H9 (cell line): Measurements from ENCODE around the gene OR2AG1. TPM values are rescaled to one million over a fixed set of nuclear protein-coding genes. Genes with fewer than 3 reads are reported as not detected.

Experiments used
- DNase-seq: peaks from one replicate; pipeline ENCODE4 v3.0.0-alpha.2; 2017
- H2AFZ ChIP-seq: one replicate; pipeline ENCODE4 v1.6.1; 2013; ENCODE audit warnings: mild to moderate bottlenecking, low read length, control low read depth, moderate library complexity
- H2AK5ac ChIP-seq: 2 replicates; pipeline ENCODE4 v1.6.1; 2013; ENCODE audit warnings: low read length, control low read depth, mixed read lengths; ENCODE audit not compliant: insufficient read length
- H2BK120ac ChIP-seq: one replicate; pipeline ENCODE4 v1.6.1; 2013; ENCODE audit warnings: low read depth, mild to moderate bottlenecking, low read length, control low read depth, inconsistent platforms; ENCODE audit not compliant: poor library complexity, severe bottlenecking
- H2BK12ac ChIP-seq: 2 replicates; pipeline ENCODE4 v1.6.1; 2013; ENCODE audit warnings: low read length, control low read depth, mixed read lengths, low read depth; ENCODE audit not compliant: insufficient read length
- H2BK15ac ChIP-seq: 2 replicates; pipeline ENCODE4 v1.6.1; 2013; ENCODE audit warnings: low read depth, low read length, control low read depth
- H2BK20ac ChIP-seq: one replicate; pipeline ENCODE4 v1.6.1; 2013; ENCODE audit warnings: low read depth, mild to moderate bottlenecking, low read length, control low read depth, inconsistent platforms; ENCODE audit not compliant: poor library complexity, severe bottlenecking
- H2BK5ac ChIP-seq: 2 replicates; pipeline ENCODE4 v1.6.1; 2013; ENCODE audit warnings: low read length, control low read depth, mixed read lengths; ENCODE audit not compliant: insufficient read length
- H3K14ac ChIP-seq: 2 replicates; pipeline ENCODE4 v1.6.1; 2013; ENCODE audit warnings: low read length, control low read depth; ENCODE audit not compliant: insufficient read depth
- H3K18ac ChIP-seq: 2 replicates; pipeline ENCODE4 v1.6.1; 2013; ENCODE audit warnings: low read depth, mild to moderate bottlenecking, mixed read lengths, low read length, control low read depth; ENCODE audit not compliant: insufficient read length
- H3K23ac ChIP-seq: 2 replicates; pipeline ENCODE4 v1.6.1; 2013; ENCODE audit warnings: low read length, control low read depth, mixed read lengths, low read depth; ENCODE audit not compliant: insufficient read length
- H3K23me2 ChIP-seq: 2 replicates; pipeline ENCODE4 v1.6.1; 2013; ENCODE audit warnings: low read depth, mild to moderate bottlenecking, mixed read lengths, low read length, control low read depth; ENCODE audit not compliant: insufficient read length, poor library complexity, severe bottlenecking
- H3K27ac ChIP-seq: 2 replicates; pipeline ENCODE4 v1.5.1; 2013; ENCODE audit warnings: low read length, control low read depth, mixed read lengths, low read depth; ENCODE audit not compliant: insufficient read length
- H3K27me3 ChIP-seq: 2 replicates; pipeline ENCODE4 v1.6.1; 2013; ENCODE audit warnings: low read length, control low read depth, inconsistent platforms; ENCODE audit not compliant: insufficient read depth
- H3K4ac ChIP-seq: 2 replicates; pipeline ENCODE4 v1.6.1; 2013; ENCODE audit warnings: low read depth, mild to moderate bottlenecking, control low read depth, inconsistent platforms, low read length, moderate library complexity
- H3K4me1 ChIP-seq: 2 replicates; pipeline ENCODE4 v1.6.1; 2013; ENCODE audit warnings: low read length, control low read depth, inconsistent platforms; ENCODE audit not compliant: insufficient read depth
- H3K4me2 ChIP-seq: 2 replicates; pipeline ENCODE4 v1.6.1; 2013; ENCODE audit warnings: low read length, control low read depth, mixed read lengths; ENCODE audit not compliant: insufficient read length, insufficient read depth
- H3K56ac ChIP-seq: 2 replicates; pipeline ENCODE4 v1.6.1; 2013; ENCODE audit warnings: low read depth, mild to moderate bottlenecking, mixed read lengths, low read length, control low read depth; ENCODE audit not compliant: insufficient read length
- H3K79me1 ChIP-seq: 2 replicates; pipeline ENCODE4 v1.6.1; 2013; ENCODE audit warnings: low read depth, mild to moderate bottlenecking, moderate library complexity, low read length, control low read depth, inconsistent platforms; ENCODE audit not compliant: insufficient read depth, poor library complexity, severe bottlenecking
- H3K79me2 ChIP-seq: 2 replicates; pipeline ENCODE4 v1.6.1; 2013; ENCODE audit warnings: low read length, control low read depth, inconsistent platforms; ENCODE audit not compliant: insufficient read depth
- H3K9ac ChIP-seq: 2 replicates; pipeline ENCODE4 v1.6.1; 2013; ENCODE audit warnings: low read length, control low read depth, mixed read lengths; ENCODE audit not compliant: insufficient read length; ENCODE audit errors: extremely low read depth
- H3K9me3 ChIP-seq: one replicate; pipeline ENCODE4 v1.6.1; 2013; ENCODE audit warnings: low read depth, low read length, inconsistent platforms; ENCODE audit not compliant: control insufficient read depth
- H3T11ph ChIP-seq: one replicate; pipeline ENCODE4 v1.6.1; 2013; ENCODE audit warnings: mild to moderate bottlenecking, low read length, control low read depth, inconsistent platforms
- H4K20me1 ChIP-seq: one replicate; pipeline ENCODE4 v1.6.1; 2013; ENCODE audit not compliant: control insufficient read depth, insufficient read length, insufficient read depth
- H4K5ac ChIP-seq: 2 replicates; pipeline ENCODE4 v1.6.1; 2013; ENCODE audit warnings: low read depth, mild to moderate bottlenecking, mixed read lengths, low read length, control low read depth; ENCODE audit not compliant: insufficient read length
- H4K8ac ChIP-seq: replicated peaks from 2 replicates; pipeline ENCODE4 v1.6.1; 2013; ENCODE audit warnings: low read length, control low read depth, mixed read lengths, low read depth; ENCODE audit not compliant: insufficient read length
- H4K91ac ChIP-seq: 2 replicates; pipeline ENCODE4 v1.6.1; 2013; ENCODE audit warnings: low read depth, mild to moderate bottlenecking, moderate library complexity, mixed read lengths, low read length, control low read depth; ENCODE audit not compliant: insufficient read length
- H3K27ac Mint-ChIP-seq, 3 experiments: 2 replicates in 2 of 3; 3 replicates in 1 of 3; pipeline ENCODE4 v1.8.0; 2020 to 2021; ENCODE audit warnings: mixed read lengths in 3 of 3, mild to moderate bottlenecking in 1 of 3, moderate library complexity in 1 of 3
- H3K27me3 Mint-ChIP-seq: 2 replicates; pipeline ENCODE4 v1.8.0; 2021; ENCODE audit warnings: low read depth, mild to moderate bottlenecking, moderate library complexity, mixed read lengths
- H3K36me3 Mint-ChIP-seq, 3 experiments: 2 replicates in 2 of 3; 3 replicates in 1 of 3; pipeline ENCODE4 v1.8.0; 2020 to 2021; ENCODE audit warnings: low read depth in 3 of 3, mixed read lengths in 3 of 3; ENCODE audit not compliant: insufficient read depth in 1 of 3
- H3K4me1 Mint-ChIP-seq, 2 experiments: 2 replicates each; pipeline ENCODE4 v1.8.0; 2020; ENCODE audit warnings: mixed read lengths in 2 of 2
- H3K4me3 Mint-ChIP-seq, 2 experiments: 2 replicates in 1 of 2; 3 replicates in 1 of 2; pipeline ENCODE4 v1.8.0; 2020 to 2021; ENCODE audit warnings: mild to moderate bottlenecking in 2 of 2, mixed read lengths in 2 of 2, moderate library complexity in 1 of 2
- H3K9me3 Mint-ChIP-seq, 2 experiments: 2 replicates in 1 of 2; 3 replicates in 1 of 2; pipeline ENCODE4 v1.8.0; 2020; ENCODE audit warnings: mild to moderate bottlenecking in 2 of 2, mixed read lengths in 2 of 2, moderate library complexity in 1 of 2
- CTCF ChIP-seq: fragments of 200-600 bp; sonication (generic); conservative IDR thresholded peaks from 3 replicates; pipeline ENCODE4 v1.8.0; 2021; ENCODE audit warnings: antibody characterized with exemption, mild to moderate bottlenecking
- WGBS: extraction: QIAGEN DNeasy Blood & Tissue Kit; methylation state at CpG from one replicate; pipeline ENCODE4 v1.1.7; 2013; ENCODE audit warnings: missing lambda C conversion rate, low lambda C conversion rate, mixed read lengths; ENCODE audit not compliant: insufficient read length; ENCODE audit errors: extremely low coverage; 5-methylcytosine and 5-hydroxymethylcytosine counted together
- total RNA-seq: library from RNA; stranded (reverse); gene quantifications from 2 replicates; pipeline ENCODE4 v1.2.1, GENCODE V29; 2021

Gene OR2AG1
- total RNA-seq, 1 experiment from 2014 or later: not detected

DNA sequence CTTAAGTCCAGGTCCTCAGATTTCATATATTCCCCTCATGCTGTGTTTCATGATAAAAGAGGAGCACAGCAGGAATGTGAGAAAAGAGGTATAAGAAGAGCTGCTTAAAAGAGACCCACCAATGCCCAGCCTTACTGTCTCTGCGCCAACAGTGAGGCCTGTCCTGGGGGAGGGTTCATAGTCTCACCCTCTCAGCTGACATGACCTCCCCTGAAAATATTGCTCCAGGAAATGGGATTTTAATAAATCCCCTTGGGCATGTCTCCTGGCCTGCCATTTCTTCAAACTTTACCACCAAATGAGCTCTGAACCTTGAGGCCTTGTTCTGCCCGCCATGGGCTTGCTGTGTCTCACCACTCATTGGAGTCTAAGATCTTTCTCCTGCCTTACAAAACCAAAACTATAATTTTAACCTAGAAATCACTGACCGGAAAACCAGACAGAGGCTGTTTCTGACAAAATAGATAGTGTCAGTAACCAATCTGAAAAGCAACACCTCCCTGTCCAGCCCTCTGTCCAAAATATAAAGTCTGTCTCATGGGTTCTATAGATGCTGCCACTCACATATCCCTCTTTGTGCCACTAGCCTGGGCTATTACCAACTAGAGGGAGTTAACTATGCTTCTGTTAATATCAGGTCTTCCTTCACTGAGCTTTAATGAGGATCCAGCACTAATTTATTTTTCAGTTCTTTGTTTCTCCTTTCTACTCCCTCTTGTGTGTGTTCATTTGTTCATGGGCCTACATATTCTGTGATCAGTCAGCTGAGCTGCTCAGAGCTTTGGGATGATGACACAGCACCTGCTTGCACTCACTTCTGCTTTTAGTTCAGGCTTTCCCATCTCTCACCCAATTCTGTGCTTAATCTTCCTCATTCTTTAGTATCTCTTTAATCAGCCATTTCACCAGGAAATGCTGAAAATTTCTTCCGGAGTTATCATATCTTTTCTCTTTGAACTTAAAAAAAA is 10.6 kb upstream of the OR2AG1 start, which contains the start of gene OR2AG2:
Gene OR2AG2, minus strand, starts transcription at position 51 of the 968 bp plus-strand sequence. CDS start 3,019 bp downstream, outside the sequence.
- no peak within 1 kb of the TSS for H2BK12ac ChIP-seq
- no peak within 1 kb of the TSS for H3K23ac ChIP-seq
- no peaks in the 10 kb centered on the region for H3K23me2 ChIP-seq
- no peak within 1 kb of the TSS for H2AFZ ChIP-seq
- Mint-ChIP-seq H3K36me3 (no peaks in the 10 kb centered on the region), H3K4me1 (no peaks in the 10 kb centered on the region), H3K9me3 (no peaks in the 10 kb centered on the region), H3K27ac (no peak within 1 kb of the TSS; a peak in 1 of 7 replicates), H3K4me3 (no peak within 1 kb of the TSS), H3K27me3 (no peaks in the 10 kb centered on the region)
- H4K20me1 ChIP-seq: no peaks in the 10 kb centered on the region
- H3K4ac ChIP-seq: no peak within 1 kb of the TSS
- no peak within 1 kb of the TSS for H2BK15ac ChIP-seq
- H4K8ac ChIP-seq: no peak within 1 kb of the TSS
- no peak within 1 kb of the TSS for H4K91ac ChIP-seq
- H3K18ac ChIP-seq: no peak within 1 kb of the TSS
- H3K56ac ChIP-seq: no peak within 1 kb of the TSS
- no peak within 1 kb of the TSS for H2BK120ac ChIP-seq
- no peaks in the 10 kb centered on the region for H3K9me3 ChIP-seq
- no peak within 1 kb of the TSS for H2BK5ac ChIP-seq
- TF ChIP-seq CTCF: no peak
- no peak within 1 kb of the TSS for H3K14ac ChIP-seq
- no peaks in the 10 kb centered on the region for H3K4me1 ChIP-seq
- no CpG with 5 or more reads among the region's 4 CpGs for WGBS
- no peak within 1 kb of the TSS for H4K5ac ChIP-seq
- H2BK20ac ChIP-seq: no peak within 1 kb of the TSS
- H3T11ph ChIP-seq: no peak within 1 kb of the TSS
- H3K27me3 ChIP-seq: no peaks in the 10 kb centered on the region
- no peak within 1 kb of the TSS for H3K27ac ChIP-seq
- no peak within 1 kb of the TSS for H2AK5ac ChIP-seq
- H3K9ac ChIP-seq: no peak within 1 kb of the TSS
- H3K79me2 ChIP-seq: no peaks in the 10 kb centered on the region
- H3K4me2 ChIP-seq: no peak within 1 kb of the TSS
- DNase-seq: no peak
- no peaks in the 10 kb centered on the region for H3K79me1 ChIP-seq
